AG20443 (cell line): ENCODE data around the gene C4BPB.
A peak's percentile ranks its signal among the peaks of the same experiment; 100 is the strongest.

Experiments used
- DNase-seq: peaks from one replicate; pipeline ENCODE4 v3.0.0; 2012; ENCODE audit warnings: low spot score, mixed read lengths

C4BPB gene

DNA sequence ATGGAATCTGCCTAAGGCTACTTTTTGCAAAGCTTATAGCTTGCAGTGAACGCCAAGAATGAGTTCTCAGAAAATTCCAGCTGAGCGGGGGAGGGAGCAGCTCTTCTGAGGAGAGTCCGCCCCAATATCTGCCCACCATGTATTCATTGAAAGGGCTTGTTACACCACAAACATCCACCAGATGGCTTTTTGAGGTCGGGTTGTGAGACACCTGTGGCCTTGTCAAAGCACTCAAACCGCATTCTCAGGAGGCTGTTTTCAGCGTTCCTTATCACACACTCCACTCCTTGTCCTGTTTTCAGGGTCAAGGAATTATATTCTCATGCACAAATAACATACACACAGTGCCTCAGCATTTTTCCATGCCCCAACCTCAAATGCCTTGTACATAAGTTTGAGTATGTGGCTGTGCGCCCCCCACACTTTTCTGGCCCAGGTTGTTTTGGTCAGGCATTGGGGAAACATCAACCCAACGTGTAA lies 3.9 kb upstream of the C4BPB start:
- peak; percentile 61 for DNase-seq

DNA sequence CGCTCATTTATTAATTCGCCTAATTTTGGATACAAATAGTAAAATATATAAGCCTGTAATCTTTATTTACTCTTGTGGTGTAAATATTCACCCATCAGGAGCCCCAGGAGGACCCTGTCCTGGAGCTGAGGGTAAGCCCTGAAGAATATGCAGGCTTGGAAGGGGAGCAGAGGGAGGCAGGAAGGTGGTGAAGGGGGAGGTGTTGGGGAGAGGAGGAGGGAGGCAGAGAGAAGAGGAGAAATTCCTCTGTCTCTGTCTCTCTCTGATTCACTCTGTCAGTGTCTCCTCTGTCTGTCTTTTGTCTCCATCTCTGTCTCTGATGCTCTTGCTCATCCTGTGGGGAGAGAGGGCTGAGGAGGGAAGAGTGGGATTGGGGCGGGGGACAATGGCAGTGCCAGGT lies 2.8 kb upstream of the C4BPB start:
- no peak for DNase-seq

DNA sequence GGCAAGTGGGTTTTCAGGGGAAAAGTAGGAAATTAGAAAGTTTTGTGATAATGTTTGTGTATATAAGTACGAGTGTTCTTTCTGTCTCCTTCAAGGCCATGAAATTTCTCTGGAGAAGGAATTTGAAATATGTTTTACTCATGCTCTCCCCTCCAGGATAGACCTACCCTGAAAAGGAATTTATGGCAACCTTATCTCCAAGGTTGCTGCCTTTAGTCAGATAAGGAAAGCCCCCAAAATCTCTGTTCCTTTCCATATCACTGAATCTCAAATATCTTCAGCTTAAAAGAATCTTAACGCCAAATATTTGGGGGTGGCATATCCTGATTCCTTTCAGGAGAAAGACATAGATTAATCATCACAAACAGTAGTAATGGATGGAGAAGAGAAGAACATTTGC lies 499 bp upstream of the C4BPB start:
- no peak for DNase-seq

DNA sequence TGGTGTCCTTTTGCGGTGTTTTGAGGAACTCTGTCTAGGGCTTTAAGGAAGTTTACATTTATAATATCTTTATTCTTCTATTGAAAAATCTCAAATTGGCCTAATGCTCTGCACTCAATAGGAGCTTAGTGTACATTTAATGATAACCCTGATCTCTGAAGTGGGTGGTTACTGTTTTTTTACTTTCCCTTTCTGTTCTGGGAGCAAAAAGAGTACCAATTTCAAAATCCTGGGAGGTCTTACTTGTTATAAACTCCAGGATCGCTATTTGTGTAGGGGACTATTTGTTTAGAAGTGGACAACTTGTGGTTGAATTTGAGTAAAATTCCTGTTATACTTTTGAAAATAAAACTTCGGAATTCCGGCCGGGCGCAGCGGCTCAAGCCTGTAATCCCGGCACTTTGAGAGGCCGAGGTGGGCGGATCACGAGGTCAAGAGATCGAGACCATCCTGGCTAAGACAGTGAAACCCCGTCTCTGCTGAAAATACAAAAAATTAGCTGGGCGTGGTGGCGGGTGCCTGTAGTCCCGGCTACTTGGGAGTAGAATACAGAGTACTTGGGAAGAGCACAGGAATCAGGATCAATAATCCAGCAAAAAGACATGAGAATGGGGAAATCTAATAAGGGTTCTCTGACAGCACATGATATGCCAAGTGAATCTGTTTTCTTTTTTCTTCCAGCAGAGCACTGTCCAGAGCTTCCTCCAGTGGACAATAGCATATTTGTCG lies 1.1 kb downstream of the C4BPB start:
- no peak for DNase-seq

DNA sequence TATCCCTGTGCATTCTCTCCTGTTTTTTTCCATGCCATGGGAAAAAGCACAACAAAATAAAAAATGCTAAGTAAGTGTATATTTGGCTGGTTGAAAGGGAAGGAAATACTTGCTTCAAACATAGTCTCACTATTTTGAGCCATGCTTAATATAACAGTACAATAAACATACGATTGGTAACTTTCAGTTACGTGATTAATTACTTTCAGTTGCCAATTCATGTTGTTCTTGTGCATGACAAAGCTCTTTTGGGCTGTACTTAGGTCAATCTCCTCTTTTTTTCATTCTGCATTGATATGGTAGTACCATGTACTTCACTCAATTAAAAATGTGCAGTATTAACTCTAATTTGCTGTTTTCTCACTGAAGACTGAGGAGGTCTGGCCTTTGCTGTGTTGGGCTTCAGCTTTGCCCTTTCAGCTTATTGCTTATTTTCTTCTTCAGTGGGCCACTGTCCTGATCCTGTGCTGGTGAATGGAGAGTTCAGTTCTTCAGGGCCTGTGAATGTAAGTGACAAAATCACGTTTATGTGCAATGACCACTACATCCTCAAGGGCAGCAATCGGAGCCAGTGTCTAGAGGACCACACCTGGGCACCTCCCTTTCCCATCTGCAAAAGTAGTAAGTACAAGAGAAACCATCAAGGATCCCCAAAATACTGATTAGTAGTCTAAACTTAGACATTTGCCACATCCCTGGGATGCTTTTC lies 2.7 kb downstream of the C4BPB start:
- no peak for DNase-seq

DNA sequence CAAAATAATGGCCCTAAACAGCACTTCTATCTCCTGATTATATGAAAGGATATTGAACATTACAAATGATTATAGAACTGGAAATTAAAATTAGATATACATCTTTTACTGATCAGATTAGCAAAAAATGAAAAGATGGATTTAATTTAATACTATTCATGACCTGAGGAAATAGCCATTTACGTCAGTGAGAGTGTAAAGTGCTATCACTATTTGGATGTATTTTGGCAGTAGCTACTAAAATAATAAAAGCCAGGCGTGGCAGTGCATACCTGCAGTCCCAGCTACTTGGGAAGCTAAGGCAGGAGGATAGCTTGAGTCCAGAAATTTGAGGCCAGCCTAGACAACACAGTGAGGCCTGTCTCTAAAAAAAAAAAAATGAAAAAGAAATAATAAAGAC lies 5.3 kb downstream of the C4BPB start:
- no peak for DNase-seq

DNA sequence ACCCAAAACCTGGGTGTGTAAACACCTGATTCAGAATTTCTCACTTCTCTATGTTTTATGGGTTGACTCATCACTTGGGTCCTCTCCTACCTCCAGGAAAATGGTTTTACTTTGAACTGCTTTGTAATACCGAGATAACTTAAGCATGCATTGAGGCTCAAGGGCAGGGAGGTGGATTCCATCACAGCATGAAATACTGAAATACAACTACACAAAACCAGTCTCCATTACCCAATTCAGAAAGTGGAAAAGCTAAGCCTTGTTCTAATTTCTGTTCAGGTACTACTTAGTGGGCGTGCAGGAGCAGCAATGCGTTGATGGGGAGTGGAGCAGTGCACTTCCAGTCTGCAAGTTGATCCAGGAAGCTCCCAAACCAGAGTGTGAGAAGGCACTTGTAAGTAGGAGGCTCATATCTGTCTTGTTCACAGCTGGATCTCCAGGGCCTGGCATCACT lies 9.2 kb downstream of the C4BPB start:
- no peak for DNase-seq

DNA sequence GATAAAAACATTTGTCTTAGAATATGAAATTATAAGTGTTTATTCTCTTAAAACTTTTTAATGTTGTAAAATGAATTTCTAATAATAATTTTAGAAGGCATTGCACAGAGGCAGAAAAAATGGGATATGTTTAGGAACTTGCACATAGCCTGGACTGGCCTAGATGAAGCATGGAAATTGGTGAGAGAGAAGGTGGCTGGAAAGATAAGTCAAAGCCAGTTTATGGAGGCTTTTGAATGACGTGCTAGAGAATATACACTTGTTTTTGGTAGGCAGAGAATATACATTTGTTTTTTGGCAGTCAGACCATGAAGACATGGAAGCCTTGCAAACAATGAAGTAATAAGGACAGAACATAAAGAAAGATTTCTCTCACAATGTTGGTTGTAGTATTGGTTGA lies 13.1 kb downstream of the C4BPB start:
- no peak for DNase-seq

DNA sequence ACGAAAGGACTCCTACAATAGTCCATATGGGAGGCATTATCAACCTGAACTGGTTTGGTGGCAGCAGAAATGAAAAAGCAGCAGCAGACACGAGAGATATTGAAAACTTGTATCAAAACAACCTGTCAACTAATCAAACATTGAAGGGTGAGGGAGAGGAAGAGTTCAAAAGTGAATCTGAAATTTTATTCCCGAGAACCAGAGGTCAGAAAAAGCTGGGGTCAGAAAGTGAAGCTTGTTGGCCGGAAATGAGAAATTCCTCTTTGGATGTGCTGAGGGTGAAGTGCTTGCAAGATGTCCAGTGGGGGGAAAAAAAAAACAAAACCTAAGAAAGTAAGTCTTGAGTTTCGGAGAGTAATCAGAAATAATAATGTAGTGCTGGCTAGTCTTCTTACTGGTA lies 13.5 kb downstream of the C4BPB start:
- DNase-seq, result no peak

DNA sequence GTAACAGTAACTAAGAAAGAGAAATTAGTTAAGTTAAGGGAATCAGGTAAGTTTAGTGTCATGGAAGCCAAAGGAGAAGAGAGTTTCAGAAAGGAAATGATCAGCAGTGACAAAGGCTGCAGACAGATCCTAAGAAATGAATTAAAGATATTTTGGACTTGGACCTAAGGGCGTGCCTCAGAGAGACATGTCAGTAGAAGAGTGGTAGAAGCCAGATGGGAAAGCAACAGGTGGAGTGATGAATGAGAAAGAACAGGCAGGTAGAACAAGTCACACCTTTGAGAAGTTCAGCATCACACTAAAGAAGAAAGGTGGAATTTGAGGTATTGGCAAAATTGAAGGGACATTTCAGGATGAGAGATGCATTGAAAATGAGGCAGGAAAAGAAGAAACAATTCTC lies 14.0 kb downstream of the C4BPB start:
- no peak for DNase-seq

DNA sequence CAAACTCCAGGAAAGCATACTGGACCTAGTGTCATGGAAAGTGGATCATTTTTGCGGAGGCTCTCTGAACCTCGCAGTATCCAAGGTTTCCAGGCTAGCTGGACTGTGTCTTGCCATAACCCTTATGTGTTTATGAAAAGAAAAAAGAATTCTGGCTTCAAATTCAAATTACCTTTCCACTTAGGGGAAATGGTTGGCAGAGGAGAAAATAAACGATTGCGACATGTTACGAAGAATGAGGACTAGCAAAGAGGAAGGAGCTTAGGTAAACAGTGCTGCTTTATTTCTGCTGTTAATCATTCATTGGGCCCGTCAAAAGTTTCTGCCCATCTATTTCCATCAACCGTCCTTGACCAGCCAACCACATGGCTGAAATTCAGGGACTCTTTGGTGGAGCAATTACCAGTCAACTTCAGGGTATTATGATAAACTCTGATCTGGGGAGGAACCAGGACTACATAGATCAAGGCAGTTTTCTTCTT lies 15.3 kb downstream of the C4BPB start, which contains the start of gene C4BPA:
C4BPA (plus strand) TSS at position 342 of the 482 bp plus-strand sequence. CDS start 8,793 bp downstream, outside the sequence.
- no peak for DNase-seq

DNA sequence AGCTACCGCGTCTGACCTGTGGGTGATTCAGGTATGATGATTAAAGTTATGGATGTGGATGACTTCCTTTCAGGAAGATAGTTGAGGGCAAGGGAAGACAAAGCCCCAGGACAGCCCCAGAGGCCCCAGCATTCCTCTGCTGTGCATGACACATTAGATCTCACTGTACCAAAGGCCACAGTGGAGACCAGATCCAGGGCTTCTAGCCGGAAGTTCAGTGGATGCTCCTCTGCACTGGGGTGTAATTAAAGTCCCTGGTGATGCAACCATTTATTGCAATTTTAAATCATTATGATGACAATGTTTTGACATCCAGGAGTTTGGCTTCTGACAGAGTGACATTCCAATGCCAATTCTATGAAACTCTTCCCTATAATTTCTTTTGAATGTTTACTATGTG lies 20.3 kb downstream of the C4BPB start:
- no peak for DNase-seq

DNA sequence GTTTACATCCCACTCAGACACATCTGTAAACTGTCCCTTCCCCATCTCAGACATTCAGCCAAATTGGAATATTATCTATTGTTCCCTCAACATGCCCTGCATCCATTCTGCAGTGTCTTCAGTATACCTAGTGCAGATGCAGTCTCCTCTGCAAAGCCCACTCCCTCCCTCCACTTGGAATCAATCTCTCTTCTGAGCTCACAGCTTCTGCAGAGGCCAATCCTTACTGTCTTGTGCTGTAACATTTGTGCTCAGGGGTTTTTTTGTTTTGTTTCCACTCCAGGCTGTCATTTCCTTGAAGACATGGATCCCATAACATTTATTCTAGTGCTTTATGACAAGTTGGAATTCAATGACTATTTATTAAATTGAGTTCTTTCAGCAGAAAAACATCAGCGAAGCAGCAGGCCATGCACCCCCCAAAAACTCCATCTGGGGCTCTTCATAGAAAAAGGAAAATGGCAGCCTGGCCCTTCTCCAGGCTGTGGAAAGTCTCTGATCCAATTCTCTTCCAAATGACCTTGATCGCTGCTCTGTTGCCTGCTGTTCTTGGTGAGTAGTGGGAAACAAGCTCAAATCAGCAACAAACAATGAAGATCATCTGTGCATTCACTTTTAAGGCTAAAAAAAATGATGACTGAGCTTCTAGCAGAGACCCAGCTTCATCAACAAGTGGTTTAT lies 24.1 kb downstream of the C4BPB start:
- DNase-seq, result no peak

DNA sequence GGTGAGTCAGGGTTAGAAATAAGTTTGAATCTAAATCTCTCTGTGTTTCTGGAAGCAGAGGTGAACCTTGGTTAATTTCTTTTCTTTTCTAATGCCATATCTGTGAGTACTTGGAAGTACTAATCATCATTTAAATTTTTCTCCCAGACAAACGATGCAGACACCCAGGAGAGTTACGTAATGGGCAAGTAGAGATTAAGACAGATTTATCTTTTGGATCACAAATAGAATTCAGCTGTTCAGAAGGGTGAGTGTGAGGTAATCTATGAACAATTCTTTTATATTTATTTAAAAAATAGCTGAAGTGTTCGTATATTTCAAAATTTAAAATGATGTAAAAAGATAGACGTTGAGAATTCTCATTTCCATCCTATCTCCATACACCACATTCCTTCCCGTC lies 26.6 kb downstream of the C4BPB start:
- DNase-seq, result no peak

DNA sequence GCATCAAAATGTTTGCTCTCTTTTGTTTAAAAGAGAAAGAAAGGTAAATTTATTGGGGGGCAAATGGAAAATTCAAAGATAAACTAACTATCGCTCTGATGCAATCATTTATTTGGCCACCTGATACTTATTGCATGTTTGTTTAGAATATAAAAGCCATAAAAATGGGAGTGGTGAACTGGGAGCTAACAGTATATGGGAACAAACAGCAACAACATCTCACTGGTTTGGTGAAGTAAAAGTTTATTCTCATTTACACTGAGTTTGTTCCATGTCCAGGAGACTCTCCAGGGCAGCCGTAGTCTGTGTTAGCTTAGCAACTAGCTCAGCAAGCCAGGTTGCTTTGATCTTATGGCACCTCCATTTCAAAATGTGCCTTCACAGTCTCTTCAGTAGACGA lies 35.7 kb downstream of the C4BPB start:
- DNase-seq, result no peak

DNA sequence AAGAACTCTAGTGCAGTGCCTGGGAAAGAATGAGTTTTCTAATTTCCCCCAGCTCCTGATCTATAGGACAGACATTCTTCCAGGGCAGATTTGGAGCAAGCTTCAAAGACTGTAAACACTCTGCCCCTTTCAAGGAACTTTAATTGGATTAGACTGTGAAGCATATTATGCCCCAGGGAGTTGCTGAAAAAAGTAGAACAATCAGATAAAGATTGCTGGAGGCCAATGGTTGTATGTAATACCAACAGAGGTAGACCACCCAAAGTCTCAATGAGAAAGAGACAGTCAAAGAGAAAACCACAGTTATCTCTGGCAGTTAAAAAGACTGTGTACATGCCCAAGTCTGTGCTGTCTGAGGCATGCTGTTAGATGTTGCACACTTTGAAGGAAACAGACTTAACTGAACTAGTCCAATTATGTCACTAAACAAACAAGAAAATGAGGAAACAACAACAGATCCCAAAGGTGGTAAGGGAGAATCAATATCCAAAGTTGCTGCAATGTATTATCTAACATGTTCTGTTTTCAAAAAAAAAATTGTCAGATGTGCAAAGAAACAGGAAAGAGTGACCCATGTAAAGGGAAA lies 39.8 kb downstream of the C4BPB start:
- no peak for DNase-seq

DNA sequence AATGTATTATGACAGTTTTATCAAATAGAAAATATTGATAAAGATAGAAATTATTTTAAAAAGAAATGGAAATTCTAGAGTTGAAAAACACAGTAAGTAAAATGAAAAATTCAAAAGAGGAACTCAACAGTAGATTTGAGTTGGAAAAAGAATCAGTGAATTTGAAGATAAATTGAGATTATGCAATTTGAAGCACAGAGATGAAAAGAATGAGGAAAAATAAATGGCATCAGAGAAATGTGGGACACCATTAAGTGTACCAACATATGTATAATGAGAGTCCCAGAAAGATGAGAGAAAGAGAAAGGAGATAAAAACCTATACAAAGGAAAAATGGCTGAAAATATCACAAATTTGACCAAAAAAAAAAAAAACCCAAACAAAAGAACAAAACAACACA lies 40.4 kb downstream of the C4BPB start:
- no peak for DNase-seq

DNA sequence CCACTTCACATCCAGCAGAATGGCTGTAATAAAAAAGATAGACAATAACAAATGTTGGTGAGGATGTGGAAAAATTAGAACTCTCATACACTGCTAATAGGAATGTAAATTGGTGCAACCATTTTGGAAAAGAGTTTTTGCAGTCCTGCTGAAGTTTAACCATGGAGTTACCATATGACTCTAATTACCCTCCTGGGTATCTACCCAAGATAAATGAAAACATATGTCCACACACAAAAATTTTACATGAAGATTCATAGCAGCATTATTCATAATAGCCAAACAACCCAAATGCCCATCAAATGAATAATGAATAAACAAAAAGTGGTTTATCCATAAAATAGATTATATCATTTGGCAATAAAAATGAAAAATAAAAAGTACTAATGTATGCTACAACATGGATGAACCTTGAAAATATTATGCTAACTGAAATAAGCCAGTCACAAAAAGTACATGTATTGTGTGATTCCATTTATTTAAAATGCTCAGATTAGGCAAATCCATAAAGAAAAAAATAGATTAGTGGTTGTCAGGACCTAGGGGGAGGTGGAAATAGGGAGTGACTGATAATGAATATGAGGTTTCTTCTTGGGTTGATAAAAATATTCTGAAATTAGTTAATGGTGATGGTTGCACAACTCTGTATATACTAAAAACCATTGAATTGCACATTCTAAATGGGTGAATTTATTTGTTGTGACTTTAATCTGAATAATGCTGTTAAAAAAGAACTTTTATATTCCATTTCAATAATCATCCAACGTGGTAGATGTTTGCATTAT lies 41.8 kb downstream of the C4BPB start:
- no peak for DNase-seq

DNA sequence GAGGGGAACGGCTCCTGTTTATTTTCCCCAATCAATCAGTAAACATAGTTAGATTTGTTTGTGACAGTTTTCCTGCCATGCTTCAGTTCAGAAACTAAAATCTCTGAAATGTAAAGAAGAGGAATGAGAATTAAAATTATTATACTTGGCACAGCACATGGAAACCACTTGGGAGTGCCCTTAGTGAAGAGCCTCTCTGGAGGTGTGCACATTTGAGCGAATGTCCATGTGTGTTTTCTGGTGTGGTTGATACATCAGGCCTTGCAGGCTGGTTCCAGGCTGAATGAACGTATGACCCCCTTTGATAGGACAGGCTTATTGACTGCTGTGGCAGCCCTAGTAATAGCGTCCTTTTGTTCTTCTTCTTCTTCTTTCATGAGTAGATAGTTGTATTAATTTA lies 42.5 kb downstream of the C4BPB start:
- no peak for DNase-seq

DNA sequence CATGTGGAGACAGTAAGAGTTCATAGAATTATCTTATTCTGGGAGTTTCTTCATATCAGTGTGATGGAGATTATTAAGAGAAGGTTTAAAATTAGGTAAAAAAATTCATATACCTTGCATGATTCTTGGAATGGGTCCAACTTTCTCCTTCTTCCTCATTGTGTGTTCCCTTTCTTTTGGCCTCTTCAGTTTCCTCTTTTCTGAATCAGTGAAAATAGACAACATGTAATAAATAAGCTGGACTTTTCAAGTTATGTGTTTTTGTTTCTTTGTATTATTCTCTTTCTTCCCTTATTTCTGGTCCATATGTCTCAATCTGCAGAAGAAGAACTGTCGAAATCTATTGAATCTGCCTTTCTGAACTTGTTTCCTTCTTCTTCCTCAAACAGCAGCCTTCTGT lies 45.9 kb downstream of the C4BPB start:
- DNase-seq, result no peak

DNA sequence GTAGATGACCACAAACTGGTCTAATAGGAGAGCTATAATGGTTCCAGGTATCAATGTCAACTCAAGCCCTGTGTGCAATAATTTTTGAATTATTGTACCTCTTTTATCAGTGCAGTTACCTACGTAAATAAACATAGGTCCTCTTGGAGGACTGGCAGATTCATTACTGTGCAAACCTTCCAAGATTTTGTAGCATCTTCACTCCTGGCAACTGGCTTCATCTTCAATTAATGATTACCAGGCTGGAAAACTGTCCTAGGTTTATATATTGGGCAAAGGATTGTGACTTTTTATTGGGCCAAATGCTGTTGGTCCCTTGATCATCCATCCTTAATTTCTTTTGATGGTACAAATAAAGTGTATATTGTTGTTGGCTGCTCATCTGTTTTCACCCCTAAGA lies 51.0 kb downstream of the C4BPB start:
- no peak for DNase-seq

DNA sequence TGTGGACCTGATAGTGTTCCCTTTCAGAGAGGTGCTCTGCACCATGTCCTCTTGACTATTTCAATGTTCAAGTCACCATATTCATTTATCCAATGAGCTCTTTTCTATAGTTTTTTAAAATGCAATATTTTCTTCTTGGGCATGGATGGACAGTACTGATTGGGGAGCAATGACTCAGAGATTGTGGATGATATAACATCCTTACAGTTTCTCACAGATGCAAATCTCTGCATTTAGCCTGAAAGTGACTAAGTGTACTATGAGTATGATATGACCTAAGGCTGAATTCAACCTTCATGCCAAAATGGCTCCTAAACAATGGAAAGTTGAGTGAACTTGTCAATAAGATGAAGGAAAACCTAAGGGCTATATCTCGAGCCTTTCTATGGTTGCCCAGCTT lies 51.9 kb downstream of the C4BPB start:
- DNase-seq, result no peak
